GM12891 (cell line): ENCODE measurements around the gene GSTP1.
A peak's percentile ranks its signal among the peaks of the same experiment; 100 is the strongest.

Experiments used
- DNase-seq: peaks from one replicate; pipeline ENCODE4 v3.0.0; 2011; ENCODE audit warnings: low spot score; ENCODE audit not compliant: insufficient read length
- FAIRE-seq: peaks from 2 replicates; lab custom pipeline; 2011; peaks lifted over from hg19 to GRCh38; lab: Jason Lieb, UNC
- PAX5 ChIP-seq: IDR thresholded peaks from 2 replicates; pipeline ENCODE4 v1.6.1; 2011; ENCODE audit warnings: low read length, moderate library complexity, mild to moderate bottlenecking; ENCODE audit not compliant: insufficient read depth, severe bottlenecking
- POLR2A ChIP-seq: IDR thresholded peaks from 2 replicates; pipeline ENCODE4 v1.6.1; 2011; ENCODE audit warnings: low read depth, low read length, control low read depth
- POLR2AphosphoS5 ChIP-seq: IDR thresholded peaks from 2 replicates; pipeline ENCODE4 v1.6.1; 2011; ENCODE audit warnings: low read depth, low read length, control low read depth
- POU2F2 ChIP-seq: IDR thresholded peaks from 2 replicates; pipeline ENCODE4 v1.6.1; 2011; ENCODE audit warnings: low read depth, mild to moderate bottlenecking, control low read depth, low read length, moderate library complexity
- SPI1 ChIP-seq: IDR thresholded peaks from 2 replicates; pipeline ENCODE4 v1.6.1; 2011; ENCODE audit warnings: low read depth, low read length, control low read depth
- TAF1 ChIP-seq: IDR thresholded peaks from 2 replicates; pipeline ENCODE4 v1.6.1; 2011; ENCODE audit warnings: low read depth, low read length, control low read depth

Gene GSTP1

DNA sequence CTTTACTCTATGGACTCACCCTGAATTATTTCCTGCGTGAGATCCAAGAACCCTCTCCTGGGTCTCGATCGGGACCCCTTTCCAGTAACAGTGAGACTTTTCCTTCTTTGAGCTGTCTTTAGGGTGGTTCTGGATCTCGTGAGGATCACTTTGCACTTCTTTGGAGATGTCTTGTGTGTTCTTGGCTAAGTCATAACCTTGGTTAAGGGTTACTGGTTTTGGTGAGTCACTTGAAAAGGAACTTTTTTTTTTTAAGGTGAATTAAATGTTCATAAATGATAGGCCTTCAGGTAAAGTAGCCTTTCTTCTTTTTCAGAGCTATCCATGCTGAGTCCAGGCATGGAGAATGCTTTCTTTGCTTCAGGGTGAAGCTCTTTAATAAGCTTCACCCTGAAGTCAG lies 19.4 kb upstream of the GSTP1 start:
- no peak for FAIRE-seq

GRCh38 chr11:67571443-67571842 lies 12.2 kb upstream of the GSTP1 start:
- FAIRE-seq = no peak
- DNase-seq = no peak
- no peak for TF ChIP-seq POLR2AphosphoS5
- no peak for TF ChIP-seq SPI1
- no peak for TF ChIP-seq POLR2A
- no peak for TF ChIP-seq TAF1
- no peak for TF ChIP-seq PAX5
- TF ChIP-seq POU2F2 = no peak

More for the DNA sequence above, 19.4 kb upstream of the GSTP1 start:
- DNase-seq = no peak
- TF ChIP-seq POLR2A (no peak), SPI1 (no peak), PAX5 (no peak), POLR2AphosphoS5 (no peak), TAF1 (no peak), POU2F2 (no peak)

- no peak for TF ChIP-seq PAX5
- TF ChIP-seq TAF1 = no peak
- TF ChIP-seq SPI1 = no peak
- no peak for TF ChIP-seq POLR2A
- no peak for TF ChIP-seq POLR2AphosphoS5
- TF ChIP-seq POU2F2 = no peak
- DNase-seq = no peak
- FAIRE-seq = no peak
Observed at GRCh38 chr11:67572305-67572704, 11.3 kb upstream of the GSTP1 start.

DNA sequence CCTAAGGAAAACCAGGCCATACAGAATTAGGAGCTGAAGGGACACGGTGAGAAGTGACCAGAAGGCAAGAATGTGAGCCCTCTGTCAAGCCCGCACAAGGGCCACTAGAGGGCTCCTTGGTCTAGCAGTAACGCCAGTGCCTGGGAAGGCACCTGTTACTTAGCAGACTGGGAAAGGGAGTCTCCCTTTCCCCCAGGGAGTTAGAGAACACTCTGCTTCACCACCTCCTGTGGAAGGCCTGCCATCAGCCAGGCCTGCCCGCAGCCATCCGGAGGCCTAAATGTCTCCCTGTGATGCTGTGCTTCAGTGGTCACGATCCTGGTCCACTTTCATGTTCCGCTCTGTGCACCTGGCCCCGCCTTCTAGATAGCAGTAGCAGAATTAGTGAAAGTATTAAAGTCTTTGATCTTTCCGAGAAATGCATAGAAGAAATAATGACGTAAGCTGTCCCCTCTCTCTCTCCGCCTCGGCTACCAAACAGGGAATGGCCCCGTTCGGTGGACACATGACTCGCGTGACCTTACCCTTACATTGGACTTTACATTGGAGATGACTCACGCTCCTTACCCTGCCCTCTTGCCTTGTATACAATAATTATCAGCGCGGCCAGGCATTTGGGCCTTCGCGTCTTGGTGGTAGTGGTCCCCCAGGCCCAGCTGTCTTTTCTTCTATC lies 10.7 kb upstream of the GSTP1 start:
- FAIRE-seq (peak; percentile 62), DNase-seq (no peak)
- TF ChIP-seq POLR2AphosphoS5 (no peak), POU2F2 (no peak), POLR2A (no peak), SPI1 (no peak), PAX5 (no peak), TAF1 (no peak)

- DNase-seq = no peak
- FAIRE-seq = no peak
- TF ChIP-seq SPI1 (no peak), POU2F2 (no peak), PAX5 (no peak), POLR2A (no peak), TAF1 (no peak), POLR2AphosphoS5 (no peak)
Observed at GRCh38 chr11:67574938-67575337, 8.7 kb upstream of the GSTP1 start.

- FAIRE-seq (no peak), DNase-seq (no peak)
Observed at GRCh38 chr11:67576735-67577475, 6.7 kb upstream of the GSTP1 start.

DNA sequence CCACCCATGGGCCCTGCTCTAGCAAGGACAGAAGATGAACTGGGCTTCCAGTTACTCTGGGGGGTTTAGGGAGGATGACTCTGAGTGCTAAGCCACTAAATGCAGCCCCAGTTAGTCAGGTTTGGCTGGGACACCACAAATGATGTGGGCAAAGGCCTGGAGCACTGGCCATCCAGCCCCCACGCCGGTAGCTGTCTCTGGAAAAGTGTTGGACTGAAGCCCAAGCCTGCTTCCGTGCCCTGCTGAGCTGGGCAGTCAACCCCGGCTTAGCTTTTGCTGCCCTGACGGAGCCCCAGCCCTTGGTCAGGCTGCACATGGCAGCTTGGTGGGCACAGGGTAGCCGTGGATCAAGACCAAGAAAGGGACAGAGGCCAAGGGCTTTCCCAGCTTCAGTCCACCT lies 5.7 kb upstream of the GSTP1 start:
- no peak for TF ChIP-seq SPI1
- TF ChIP-seq PAX5 = no peak
- no peak for TF ChIP-seq POLR2A
- TF ChIP-seq POU2F2 = no peak
- no peak for TF ChIP-seq POLR2AphosphoS5
- TF ChIP-seq TAF1 = no peak
- DNase-seq (no peak), FAIRE-seq (no peak)

More at GRCh38 chr11:67576735-67577475, 6.7 kb upstream of the GSTP1 start:
- TF ChIP-seq PAX5 (no peak), POU2F2 (no peak), SPI1 (no peak), TAF1 (no peak), POLR2AphosphoS5 (no peak), POLR2A (no peak)

GRCh38 chr11:67581469-67581868 lies 2.1 kb upstream of the GSTP1 start:
- FAIRE-seq (no peak), DNase-seq (no peak)
- TF ChIP-seq POLR2AphosphoS5 = no peak
- TF ChIP-seq SPI1 = no peak
- TF ChIP-seq PAX5 = no peak
- TF ChIP-seq POLR2A = no peak
- no peak for TF ChIP-seq TAF1
- no peak for TF ChIP-seq POU2F2

DNA sequence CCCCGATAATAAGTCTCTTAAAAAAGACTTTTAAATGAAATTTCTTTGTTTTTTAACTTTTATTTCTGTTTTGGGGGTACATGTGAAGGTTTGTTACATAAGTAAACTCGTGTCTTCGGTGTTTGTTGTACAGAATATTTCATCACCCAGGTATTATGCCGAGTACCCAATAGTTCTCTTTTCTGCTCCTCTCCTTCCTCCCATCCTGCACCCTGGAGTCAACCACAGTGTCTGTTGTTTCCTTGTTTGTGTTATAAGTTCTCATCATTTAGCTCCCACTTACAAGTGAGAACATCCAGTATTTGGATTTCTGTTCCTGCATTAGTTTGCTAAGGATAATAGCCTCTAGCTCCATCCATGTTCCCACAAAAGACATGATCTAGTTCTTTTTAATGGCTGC lies 1.6 kb upstream of the GSTP1 start:
- FAIRE-seq (no peak), DNase-seq (no peak)
- TF ChIP-seq POLR2AphosphoS5 (no peak), TAF1 (no peak), POLR2A (no peak), SPI1 (no peak)
